H1 (cell line): ENCODE results near the gene BEX3. TPM values are rescaled to one million over a fixed set of nuclear protein-coding genes. Genes with fewer than 3 reads are reported as not detected.

Experiments used
- polyA plus RNA-seq, 7 experiments: library from polyadenylated mRNA; depleted of rRNA in 3 of 7; stranded (reverse) in 5 of 7; unstranded in 2 of 7; fragments of >200 nt in 5 of 7; fragments of 200-250 nt in 2 of 7; gene quantifications; 1 replicate in 5 of 7; 2 replicates in 1 of 7; 4 replicates in 1 of 7; pipeline versions ENCODE4 v1.2.1 to v1.2.3, GENCODE V29; 2011 to 2013; ENCODE audit warnings: missing spikeins in 2 of 7, mixed read lengths in 2 of 7
- total RNA-seq: library from RNA; stranded (reverse); fragmentation: NEBNext Ultra II Directional; extraction: Animal tissue kit (Norgen Biotek cat#: 25700); gene quantifications from 2 replicates; pipeline ENCODE4 v1.2.1, GENCODE V29; 2021
- TF ChIP-seq, protein P1 (sequence below): fragments of 300-600 bp; sonication (generic); IDR thresholded peaks from 2 replicates; pipeline ENCODE4 v1.7.1; 2012; ENCODE audit warnings: low read length, moderate library complexity, mild to moderate bottlenecking, inconsistent platforms; ENCODE audit not compliant: insufficient replicate concordance

Gene BEX3
- total and polyA plus RNA-seq, 2 of the 8 experiments (the other 6 are each of a cell fraction or from before 2014, with no cell fraction given) = 330 to 366 TPM

DNA sequence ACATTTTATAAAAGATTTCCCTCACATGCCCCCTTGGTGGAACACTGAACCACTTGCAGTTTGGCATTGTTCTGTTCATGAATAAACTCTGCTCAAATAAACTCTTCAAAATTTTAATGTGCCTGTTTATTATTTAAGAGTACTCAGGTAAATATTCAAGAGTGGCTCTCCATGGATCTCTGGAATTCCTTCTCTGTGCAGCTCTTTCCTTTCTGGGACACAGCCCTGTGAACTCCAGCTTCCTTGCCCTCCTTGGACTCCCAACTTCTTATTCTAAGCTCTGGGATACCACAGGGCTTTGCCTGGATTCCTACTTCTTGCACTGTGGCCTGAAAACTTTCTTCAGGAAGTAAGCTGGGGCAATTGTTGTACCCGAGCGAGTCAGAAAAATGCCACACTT lies 8.3 kb downstream of the BEX3 start (continued):
- TF ChIP-seq, protein P1, sequence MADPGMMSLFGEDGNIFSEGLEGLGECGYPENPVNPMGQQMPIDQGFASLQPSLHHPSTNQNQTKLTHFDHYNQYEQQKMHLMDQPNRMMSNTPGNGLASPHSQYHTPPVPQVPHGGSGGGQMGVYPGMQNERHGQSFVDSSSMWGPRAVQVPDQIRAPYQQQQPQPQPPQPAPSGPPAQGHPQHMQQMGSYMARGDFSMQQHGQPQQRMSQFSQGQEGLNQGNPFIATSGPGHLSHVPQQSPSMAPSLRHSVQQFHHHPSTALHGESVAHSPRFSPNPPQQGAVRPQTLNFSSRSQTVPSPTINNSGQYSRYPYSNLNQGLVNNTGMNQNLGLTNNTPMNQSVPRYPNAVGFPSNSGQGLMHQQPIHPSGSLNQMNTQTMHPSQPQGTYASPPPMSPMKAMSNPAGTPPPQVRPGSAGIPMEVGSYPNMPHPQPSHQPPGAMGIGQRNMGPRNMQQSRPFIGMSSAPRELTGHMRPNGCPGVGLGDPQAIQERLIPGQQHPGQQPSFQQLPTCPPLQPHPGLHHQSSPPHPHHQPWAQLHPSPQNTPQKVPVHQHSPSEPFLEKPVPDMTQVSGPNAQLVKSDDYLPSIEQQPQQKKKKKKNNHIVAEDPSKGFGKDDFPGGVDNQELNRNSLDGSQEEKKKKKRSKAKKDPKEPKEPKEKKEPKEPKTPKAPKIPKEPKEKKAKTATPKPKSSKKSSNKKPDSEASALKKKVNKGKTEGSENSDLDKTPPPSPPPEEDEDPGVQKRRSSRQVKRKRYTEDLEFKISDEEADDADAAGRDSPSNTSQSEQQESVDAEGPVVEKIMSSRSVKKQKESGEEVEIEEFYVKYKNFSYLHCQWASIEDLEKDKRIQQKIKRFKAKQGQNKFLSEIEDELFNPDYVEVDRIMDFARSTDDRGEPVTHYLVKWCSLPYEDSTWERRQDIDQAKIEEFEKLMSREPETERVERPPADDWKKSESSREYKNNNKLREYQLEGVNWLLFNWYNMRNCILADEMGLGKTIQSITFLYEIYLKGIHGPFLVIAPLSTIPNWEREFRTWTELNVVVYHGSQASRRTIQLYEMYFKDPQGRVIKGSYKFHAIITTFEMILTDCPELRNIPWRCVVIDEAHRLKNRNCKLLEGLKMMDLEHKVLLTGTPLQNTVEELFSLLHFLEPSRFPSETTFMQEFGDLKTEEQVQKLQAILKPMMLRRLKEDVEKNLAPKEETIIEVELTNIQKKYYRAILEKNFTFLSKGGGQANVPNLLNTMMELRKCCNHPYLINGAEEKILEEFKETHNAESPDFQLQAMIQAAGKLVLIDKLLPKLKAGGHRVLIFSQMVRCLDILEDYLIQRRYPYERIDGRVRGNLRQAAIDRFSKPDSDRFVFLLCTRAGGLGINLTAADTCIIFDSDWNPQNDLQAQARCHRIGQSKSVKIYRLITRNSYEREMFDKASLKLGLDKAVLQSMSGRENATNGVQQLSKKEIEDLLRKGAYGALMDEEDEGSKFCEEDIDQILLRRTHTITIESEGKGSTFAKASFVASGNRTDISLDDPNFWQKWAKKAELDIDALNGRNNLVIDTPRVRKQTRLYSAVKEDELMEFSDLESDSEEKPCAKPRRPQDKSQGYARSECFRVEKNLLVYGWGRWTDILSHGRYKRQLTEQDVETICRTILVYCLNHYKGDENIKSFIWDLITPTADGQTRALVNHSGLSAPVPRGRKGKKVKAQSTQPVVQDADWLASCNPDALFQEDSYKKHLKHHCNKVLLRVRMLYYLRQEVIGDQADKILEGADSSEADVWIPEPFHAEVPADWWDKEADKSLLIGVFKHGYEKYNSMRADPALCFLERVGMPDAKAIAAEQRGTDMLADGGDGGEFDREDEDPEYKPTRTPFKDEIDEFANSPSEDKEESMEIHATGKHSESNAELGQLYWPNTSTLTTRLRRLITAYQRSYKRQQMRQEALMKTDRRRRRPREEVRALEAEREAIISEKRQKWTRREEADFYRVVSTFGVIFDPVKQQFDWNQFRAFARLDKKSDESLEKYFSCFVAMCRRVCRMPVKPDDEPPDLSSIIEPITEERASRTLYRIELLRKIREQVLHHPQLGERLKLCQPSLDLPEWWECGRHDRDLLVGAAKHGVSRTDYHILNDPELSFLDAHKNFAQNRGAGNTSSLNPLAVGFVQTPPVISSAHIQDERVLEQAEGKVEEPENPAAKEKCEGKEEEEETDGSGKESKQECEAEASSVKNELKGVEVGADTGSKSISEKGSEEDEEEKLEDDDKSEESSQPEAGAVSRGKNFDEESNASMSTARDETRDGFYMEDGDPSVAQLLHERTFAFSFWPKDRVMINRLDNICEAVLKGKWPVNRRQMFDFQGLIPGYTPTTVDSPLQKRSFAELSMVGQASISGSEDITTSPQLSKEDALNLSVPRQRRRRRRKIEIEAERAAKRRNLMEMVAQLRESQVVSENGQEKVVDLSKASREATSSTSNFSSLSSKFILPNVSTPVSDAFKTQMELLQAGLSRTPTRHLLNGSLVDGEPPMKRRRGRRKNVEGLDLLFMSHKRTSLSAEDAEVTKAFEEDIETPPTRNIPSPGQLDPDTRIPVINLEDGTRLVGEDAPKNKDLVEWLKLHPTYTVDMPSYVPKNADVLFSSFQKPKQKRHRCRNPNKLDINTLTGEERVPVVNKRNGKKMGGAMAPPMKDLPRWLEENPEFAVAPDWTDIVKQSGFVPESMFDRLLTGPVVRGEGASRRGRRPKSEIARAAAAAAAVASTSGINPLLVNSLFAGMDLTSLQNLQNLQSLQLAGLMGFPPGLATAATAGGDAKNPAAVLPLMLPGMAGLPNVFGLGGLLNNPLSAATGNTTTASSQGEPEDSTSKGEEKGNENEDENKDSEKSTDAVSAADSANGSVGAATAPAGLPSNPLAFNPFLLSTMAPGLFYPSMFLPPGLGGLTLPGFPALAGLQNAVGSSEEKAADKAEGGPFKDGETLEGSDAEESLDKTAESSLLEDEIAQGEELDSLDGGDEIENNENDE = no peak
